Neural progenitor cell (in vitro differentiated cells): ENCODE results near the gene AMMECR1.

Experiments
- CTCF ChIP-seq: fragments of 200-600 bp; sonication (generic); IDR thresholded peaks from 2 replicates; pipeline ENCODE4 v1.5.1; 2017; ENCODE audit warnings: antibody characterized with exemption, mild to moderate bottlenecking
- EZH2 ChIP-seq: fragments of 200-600 bp; sonication (generic); IDR thresholded peaks from 2 replicates; pipeline ENCODE4 v1.6.1; 2017; ENCODE audit warnings: antibody characterized with exemption, mild to moderate bottlenecking, moderate library complexity
- EZH2phosphoT487 ChIP-seq: fragments of 200-600 bp; sonication (generic); IDR thresholded peaks from 2 replicates; pipeline ENCODE4 v1.6.1; 2017; ENCODE audit warnings: antibody characterized with exemption

GRCh38 chrX:110359273-110359672, 41.4 kb upstream of the AMMECR1 start:
- no peak for TF ChIP-seq CTCF
- no peak for TF ChIP-seq EZH2
- TF ChIP-seq EZH2phosphoT487, result no peak
